ENCODE results near the gene DDX17.

The DDX17 gene

DNA sequence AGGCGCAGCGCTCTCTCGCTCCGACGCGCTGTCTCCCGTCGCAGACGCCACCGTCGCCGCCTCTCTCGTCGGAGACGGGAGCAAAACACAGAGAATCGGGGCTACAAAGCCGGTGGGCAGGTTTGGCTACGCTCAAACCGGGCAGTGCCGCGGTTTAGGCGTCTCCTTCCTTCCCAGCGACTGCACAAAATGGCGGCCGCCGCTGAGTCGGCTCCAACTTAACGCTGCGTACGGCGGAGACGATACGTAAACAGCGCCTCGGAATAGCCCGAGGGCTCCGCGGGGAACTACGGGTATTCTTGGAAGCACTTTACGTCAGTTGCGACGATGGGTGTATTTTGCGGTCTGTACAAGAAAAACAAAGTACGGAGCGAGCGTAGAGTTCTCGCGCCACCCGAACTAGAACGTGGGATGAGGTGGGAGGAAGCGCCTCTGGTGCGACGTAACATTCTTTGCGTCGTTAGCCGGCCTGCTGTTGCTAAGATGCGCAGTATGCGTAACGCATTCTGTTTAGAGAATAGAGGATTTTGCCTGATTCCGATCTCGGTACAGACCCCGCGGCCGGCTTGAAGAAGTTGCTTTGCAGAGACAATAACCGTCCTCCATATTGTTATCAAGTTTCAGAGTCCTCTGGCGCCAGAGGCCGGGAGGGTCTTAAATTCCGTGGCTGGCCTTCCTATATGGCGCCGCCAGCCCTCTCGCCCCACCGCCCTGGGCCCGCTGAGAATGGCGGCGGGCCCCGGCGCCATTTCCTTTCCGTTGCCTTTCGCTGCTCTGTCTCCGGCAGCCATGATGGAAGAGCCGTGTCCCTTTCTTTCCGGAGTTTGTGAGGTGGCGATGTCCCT is at the start of gene DDX17:
DDX17 (minus strand) TSS at position 194 of the 845 bp plus-strand sequence.
- in situ Hi-C loops (cut with HindIII; ENCODE audit: low sequenced_read_pairs) = no loop called here

DNA sequence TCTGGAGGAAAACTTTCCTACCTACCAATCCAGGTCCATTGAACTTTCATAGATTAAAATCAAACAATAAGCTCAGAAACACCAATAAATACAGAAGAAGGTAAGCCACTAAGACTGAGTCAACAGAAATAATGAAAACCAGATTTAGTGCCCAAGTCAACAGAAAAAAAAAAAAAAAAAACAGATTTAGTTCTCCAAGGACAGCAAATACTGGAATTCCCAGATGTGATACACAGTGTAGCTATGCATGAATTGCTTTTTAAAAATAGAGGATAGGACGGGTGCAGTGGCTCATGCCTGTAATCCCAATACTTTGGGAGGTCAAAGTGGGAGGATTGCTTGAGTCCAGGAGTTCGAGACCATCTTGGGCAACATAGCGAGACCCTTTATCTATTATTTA is 48.2 kb upstream of the DDX17 start:
- in situ Hi-C loops (cut with HindIII; ENCODE audit: low sequenced_read_pairs) = no loop called here

DNA sequence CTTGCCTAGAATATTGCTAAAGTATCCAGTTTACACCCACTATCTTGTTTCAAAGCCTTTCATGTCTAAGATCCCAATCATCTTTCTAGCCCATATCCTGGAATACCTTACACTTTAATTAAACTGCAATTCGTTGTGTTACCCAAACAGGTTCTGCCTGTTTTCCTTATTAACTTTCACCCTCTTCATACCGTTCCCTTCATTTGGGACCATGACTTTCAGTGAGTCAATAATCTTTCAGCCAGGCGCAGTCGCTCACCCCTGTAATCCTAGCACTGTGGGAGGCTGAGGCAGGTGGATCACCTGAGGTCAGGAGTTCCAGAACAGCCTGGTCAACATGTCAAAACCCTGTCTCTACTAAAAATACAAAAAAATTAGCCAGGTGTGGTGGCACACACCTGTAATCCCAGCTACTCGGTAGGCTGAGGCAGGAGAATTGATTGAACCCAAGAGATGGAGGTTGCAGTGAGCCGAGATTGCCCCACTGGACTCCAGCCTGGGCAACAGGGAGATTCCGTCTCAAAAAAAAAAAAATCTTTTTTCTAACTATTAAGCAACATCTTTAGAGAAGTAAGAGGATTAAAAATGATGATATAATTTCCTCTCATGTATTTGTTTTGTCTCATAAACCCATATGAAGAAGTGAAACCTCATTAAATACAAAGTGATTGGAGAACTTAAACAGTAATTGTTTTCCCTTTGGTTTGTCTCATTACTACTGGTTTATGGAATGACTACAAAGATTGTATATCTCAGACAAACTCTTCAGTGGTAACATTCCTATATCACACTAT is 43.2 kb upstream of the DDX17 start:
- in situ Hi-C loops (cut with HindIII; ENCODE audit: low sequenced_read_pairs) = no loop called here

DNA sequence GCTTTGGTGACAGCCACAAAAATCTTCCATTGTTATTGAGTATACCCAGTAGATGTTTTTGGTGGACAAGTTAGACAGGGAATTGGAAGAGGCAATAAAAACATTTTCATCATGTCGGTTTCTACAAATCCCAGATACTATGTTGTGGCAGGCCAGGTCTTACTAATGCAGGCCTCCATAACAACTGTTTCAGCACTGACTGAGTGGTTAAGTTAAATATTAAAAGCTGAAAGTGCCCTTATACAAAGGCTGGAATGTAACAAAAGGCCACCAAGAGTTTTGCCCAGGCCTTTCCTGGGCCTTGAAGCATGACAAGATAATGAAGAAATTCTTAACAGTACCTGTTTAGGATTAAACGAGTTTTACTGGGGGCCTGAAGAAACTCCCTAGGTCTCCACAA is 34.6 kb upstream of the DDX17 start:
- in situ Hi-C loops (cut with HindIII; ENCODE audit: low sequenced_read_pairs) = no loop called here

DNA sequence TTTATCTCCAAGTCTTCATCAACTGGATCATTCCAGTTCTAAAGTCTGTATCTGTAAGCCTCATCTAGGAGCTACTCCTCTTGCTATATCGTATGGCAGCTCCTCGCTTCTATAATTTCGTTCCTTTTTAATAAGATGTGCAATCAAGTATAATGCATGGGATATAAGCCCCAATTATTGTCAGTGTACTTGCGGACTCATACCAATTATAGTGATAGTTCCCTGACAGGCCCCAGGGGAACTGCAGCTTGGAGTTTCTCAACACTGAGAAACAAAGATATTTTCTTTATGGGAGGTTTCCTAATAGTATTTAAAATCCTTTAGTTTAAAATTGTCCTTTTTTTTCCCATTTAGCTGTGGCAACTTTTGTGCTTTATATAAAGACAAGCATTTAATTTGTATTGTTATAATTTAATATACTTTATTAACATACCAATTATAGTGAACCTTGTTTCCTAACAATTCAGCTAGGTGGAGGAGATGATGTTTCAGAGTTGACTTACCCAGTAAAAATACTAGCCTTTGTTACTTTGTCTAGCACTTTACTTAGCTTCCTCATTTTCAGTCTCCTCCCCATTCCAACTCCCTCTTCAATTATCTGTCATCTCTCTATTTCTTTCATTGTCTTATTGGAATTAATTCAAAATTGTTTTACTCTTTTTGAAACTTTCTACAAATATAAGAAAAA is 25.3 kb upstream of the DDX17 start:
- in situ Hi-C loops (cut with HindIII; ENCODE audit: low sequenced_read_pairs) = no loop called here

DNA sequence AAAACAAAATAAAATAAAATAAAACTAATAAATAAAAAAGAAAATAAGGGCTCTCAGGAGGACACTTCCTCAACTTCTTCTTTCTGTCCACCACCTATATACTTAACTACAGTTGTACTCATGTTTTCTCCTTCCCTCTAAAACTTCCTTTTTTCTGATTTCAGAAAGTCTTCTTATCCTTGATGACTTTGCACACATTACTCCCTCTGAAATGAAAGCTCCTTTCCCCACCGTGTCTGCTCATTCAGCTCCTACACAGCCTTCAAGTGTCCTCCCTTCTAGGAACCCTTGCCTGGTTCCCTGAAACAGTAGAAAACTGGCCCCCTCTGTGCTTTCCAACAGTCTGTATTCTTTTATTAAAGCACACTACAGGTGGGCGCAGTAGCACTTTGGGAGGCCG is 18.3 kb upstream of the DDX17 start:
- in situ Hi-C loops (cut with HindIII; ENCODE audit: low sequenced_read_pairs) = no loop called here

DNA sequence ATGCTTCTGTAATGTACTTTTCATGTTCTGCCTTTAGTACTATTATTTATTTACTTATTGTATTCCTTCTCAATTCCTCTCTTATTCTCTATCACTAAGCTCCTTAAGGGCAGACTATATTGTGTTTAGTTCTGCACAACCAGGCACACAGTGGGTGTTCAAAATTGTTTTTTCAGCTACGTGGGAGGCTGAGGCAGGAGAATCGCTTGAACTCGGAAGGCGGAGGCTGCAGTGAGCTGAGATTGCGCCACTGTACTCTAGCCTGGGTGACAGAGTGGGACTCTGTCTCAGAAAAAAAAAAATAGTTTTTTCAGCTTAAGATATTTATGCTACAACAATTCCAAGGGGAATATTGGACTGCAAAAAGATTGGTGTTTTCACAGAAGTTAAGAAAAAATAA is 17.4 kb upstream of the DDX17 start:
- in situ Hi-C loops (cut with HindIII; ENCODE audit: low sequenced_read_pairs) = no loop called here

DNA sequence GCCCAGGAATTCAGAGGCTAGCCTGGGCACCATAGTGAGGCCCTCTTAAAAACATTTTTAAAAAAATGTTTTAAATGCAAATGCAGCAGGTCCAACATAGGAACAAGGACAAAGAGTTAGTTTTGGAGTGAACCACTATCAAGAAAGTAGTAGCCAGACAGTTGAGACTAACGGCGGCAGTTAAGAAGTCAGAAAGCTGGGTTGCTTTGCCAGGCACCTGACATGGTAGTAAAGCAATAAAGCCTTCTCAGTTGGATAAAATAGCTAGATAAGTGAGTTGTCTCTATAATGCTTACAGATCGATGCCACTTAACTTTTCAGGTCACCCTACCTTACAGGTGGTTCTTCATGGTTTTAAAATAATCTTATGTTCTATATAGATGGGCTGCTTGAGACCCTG is 16.9 kb upstream of the DDX17 start:
- in situ Hi-C loops (cut with HindIII; ENCODE audit: low sequenced_read_pairs) = no loop called here

DNA sequence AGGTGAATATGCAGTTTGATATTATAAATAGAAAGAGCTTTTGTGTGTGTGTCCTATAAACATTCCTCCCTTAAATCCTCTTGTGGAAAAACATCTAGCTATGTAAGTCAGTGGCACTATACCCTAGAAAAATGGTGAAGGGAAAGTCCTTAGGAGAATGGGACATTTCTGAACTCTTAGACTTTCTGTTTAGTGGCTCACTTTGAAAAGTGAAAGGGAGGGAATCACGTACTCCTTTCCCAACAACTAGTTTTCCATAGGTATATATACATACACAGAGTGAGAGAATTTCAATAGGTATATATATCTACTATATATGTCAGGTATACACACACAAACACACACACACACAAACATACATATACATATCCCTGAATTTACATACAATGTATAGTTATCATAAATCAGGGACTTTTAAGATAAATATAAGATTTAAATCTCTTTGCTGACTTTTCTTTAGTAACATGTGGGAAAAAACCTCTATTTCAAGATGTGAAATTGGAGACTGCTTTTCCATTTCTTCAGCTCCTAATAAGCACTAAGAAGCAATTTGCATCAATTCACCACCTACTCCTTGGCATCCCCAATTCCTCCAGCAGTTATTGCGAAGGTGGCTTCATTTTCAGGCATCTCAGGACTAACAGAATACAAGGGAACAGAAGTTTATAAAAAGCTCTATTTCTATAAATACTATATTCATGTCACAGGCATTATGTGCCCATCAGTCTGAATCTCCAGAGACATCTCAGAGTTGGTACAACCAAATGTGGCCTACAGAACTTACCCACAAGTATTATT is 13.5 kb upstream of the DDX17 start:
- in situ Hi-C loops (cut with HindIII; ENCODE audit: low sequenced_read_pairs) = no loop called here

DNA sequence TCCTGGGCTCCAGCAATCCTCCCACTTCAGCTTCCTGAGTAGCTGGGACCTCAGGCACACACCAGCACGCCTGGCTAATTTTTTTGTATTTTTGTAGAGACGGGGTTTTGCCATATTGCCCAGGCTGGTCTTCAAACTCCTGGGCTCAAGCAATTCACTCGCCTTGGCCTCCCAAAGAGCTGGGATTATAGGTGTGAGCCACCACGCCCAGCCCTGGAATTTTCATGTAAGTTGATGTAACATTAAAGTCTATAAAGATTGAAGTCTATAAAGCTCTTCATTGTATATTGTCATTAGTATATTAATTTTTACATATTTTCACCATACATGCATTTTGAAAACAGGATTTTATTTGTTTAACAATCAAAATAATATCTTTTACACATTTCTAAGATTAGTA is 12.5 kb upstream of the DDX17 start:
- in situ Hi-C loops (cut with HindIII; ENCODE audit: low sequenced_read_pairs) = no loop called here

DNA sequence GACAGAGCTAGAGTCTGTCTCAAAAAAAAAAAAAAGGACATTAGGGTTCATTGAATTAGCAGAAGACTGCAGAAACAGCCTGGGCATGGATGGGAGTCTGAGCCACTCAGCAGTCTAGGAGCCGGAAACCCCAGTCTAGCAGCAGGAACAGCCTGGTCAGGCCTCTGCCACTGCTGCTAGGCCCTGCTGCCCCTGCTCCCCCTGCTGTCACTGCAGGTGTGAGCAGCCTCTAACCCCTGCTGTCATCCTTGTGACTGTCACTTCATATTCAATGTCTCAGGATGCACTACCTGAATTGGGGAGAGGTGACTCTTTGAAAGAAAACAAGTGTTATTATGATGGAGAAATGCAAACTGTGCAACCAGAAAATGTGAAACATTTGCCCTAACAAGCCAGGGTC is 7.0 kb upstream of the DDX17 start:
- in situ Hi-C loops (cut with HindIII; ENCODE audit: low sequenced_read_pairs) = no loop called here

DNA sequence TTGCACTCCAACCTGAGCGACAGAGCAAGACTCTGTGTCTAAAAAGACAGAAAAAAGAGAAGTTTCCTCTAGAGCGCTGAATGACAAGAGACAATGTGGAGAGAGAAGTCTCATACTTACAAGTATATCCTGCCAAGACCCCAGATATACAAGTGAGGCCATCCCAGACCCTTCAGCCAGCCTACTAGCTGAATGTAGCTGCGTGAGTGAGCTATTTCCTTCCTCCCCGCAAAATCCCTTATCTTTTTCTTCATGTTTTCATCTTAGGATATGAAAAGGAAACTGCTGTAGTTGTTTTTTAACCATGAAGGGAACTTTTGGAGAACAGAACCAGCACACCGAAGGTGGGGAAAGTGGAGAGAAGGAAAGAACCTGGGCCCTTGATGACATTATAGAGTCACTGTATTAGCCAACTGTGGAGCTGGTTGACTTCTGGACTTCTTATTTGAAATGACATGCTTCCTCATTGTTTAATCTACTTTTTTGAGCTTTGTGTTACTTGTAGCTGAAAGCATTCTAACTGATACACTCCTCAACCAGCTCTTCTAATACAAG is 4.4 kb upstream of the DDX17 start:
- in situ Hi-C loops (cut with HindIII; ENCODE audit: low sequenced_read_pairs) = no loop called here

DNA sequence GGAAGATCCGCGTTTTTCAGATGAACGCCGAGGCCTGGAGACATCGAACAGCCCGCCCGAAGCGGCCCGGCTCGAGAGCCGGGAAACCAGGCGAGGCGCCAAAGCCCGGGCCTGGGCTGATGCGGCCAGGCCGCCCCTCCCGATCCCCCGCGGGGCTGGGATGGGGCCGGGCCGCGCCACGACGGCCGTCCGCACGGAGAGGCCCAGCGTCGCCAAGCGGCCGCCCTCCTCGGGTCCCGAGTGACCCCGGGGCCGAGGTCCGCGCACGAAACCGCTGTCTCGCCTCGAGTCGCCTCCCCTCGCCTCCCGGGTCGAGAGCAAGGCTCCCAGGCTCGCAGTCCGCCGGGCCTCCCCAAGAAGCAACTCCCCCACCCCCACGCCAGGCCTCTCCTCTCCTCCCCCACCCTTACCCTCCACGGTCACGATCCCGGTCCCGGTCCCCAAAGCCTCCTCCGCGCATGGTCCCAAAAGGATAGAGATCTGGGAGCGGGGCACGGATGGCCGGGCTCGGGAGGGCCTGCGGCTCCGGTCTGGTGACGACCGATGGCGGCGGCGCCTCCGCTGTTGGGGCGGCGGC is 482 bp downstream of the DDX17 start:
- in situ Hi-C loops (cut with HindIII; ENCODE audit: low sequenced_read_pairs) = no loop called here

DNA sequence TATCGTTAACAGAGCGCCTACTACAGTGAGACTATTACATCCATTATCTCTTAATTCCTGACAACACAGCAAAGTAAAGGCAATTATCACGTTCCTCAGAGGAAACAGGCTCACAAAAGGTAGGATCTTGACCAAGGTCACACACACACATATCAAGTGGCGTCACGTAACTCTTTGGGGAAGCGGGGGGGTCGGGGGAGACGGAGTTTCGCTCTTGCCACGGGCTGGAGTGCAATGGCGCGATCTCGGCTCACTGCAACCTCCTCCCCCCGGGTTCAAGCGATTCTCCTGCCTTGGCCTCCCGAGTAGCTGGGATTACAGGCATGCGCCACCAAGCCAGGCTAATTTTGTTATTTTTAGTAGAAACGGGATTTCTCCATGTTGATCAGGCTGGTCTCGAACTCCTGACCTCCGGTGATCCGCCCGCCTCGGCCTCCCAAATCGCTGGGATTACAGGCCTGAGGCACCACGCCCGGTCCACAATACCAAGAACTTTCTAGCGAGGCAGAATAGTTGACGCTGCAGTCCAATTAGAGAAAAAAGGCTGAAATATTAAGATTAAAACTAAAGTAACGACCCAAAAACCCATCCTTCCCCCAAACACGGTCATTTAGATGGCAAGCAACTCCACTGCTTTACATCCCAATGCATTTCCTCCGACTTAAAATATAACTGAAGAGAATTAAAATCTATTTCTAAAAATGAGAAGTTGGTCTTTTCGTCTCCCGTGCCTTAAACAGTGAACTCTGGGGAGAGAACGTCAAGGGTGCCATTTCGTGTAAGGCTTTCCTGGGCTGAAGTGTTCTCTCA is 1.2 kb downstream of the DDX17 start:
- in situ Hi-C loops (cut with HindIII; ENCODE audit: low sequenced_read_pairs) = no loop called here

DNA sequence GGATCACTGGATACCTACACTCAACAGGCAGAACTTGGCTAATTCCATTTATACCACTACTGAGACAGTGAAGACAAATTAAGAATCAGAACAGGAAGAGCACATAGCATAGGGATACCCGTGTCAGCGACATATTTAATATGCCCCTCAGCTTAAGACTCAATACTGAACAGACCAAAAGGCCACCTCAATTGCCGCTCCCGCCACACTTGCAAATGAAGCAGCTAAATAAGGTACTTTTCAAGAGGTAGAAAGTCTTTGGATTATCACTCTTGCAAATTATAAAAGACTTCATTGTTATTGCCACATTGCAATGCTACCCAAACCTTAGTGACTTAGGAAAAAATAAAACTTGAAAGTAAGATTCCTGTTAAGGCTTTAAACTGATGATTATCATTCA is 3.1 kb downstream of the DDX17 start:
- in situ Hi-C loops (cut with HindIII; ENCODE audit: low sequenced_read_pairs) = no loop called here

DNA sequence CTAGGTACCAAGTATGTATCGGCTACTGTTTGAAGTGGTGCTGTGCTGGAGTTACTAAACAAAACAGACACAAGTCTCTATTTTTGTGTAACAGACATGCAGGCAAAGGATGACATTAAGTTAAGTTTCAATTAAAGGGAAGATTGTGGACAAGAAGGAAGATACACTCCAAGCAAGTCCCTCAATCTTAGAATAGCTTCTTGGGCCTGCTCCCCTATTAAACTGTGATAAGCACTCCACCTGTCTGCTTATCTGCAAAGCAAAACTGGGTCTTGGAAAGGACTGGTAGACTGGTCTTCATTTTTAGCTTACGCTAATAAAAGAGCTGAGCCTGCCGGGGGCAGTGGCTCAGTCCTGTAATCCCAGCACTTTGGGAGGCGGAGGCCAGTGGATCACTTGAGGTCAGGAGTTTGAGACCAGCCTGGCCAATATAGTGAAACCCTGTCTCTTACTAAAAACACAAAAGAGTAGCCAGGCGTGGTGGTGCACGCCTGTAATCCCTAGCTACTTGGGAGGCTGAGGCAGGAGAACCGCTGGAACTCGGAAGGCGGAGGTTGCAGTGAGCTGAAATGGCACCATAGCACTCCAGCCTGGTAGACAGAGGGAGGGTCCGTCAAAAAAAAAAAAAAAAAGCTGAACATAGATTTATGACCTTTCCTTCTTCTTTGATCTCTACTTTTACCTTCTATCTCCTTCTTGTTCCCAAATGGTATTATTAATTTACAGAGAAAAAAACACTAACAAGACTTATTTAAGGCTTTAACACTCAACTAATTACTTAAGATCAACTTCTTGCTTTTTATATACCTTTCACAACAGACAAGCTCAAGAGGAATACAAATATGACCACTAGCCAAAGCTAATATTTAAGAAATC is 4.1 kb downstream of the DDX17 start:
- in situ Hi-C loops (cut with HindIII; ENCODE audit: low sequenced_read_pairs) = no loop called here

DNA sequence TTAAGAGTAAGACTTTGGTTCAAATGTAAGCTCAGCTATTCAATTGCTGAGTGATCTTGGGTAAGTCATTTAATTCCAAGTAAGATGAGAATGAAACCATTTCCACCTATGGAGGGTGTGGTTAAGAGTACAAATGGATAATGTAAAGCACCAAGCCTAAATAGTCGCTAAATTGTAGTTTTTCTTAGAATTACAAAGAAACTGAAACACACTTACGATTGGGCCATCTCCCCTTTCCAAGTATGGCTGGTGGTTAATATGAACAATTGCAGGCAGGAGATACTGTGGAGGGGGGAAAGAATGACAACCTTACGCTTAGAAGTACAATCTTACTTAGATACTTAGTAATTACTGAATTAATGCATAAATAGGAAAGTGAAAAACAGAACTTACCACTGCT is 8.2 kb downstream of the DDX17 start:
- in situ Hi-C loops (cut with HindIII; ENCODE audit: low sequenced_read_pairs) = no loop called here

DNA sequence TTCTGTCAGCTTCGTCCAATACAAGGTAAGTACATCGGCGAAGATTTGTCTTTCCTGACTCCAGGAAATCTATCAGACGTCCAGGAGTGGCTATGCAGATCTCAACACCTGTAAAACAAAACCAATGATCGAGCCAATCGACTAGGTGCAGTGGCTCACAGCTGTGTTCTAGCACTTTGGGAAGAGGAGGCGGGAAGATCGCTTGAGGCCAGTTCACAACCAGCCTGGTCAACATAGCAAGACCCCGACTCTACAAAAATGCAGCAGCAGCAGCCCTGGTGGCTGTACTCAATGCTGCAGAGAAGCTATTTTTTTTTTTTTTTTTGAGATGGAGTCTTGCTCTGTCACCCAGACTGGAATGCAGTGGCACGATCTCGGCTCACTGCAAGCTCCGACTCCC is 11.2 kb downstream of the DDX17 start:
- in situ Hi-C loops (cut with HindIII; ENCODE audit: low sequenced_read_pairs) = no loop called here

Measured in DLD1 (cell line).